Thymus (tissue), 11 donors: Measurements from ENCODE around the gene SLC25A24. TPM values are rescaled to one million over a fixed set of nuclear protein-coding genes. Genes with fewer than 3 reads are reported as not detected.

Experiments
- DNase-seq, 9 donors: peaks; one replicate each; pipeline ENCODE4 v3.0.0-alpha.2; 2013; ENCODE audit warnings: low spot score in 9 of 9, low read depth in 6 of 9, missing footprints in 1 of 9
- H3K27ac ChIP-seq, 2 donors: one replicate each; pipeline ENCODE4 v1.5.1; 2013; ENCODE audit warnings: control low read depth in 1 of 2, low read depth in 1 of 2, low read length in 1 of 2, mild to moderate bottlenecking in 1 of 2, moderate library complexity in 1 of 2
- H3K27me3 ChIP-seq, 2 donors: one replicate each; pipeline ENCODE4 v1.5.1; 2013; ENCODE audit warnings: low read length in 1 of 2; ENCODE audit not compliant: control insufficient read depth in 2 of 2, insufficient read depth in 1 of 2
- H3K36me3 ChIP-seq, 2 donors: one replicate each; pipeline ENCODE4 v1.5.1; 2013; ENCODE audit warnings: low read length in 1 of 2, mild to moderate bottlenecking in 1 of 2, moderate library complexity in 1 of 2; ENCODE audit not compliant: control insufficient read depth in 2 of 2, insufficient read depth in 2 of 2
- H3K4me1 ChIP-seq, 2 donors: one replicate each; pipeline ENCODE4 v1.5.1; 2013; ENCODE audit warnings: low read length in 2 of 2; ENCODE audit not compliant: control insufficient read depth in 2 of 2, insufficient read depth in 2 of 2
- H3K4me3 ChIP-seq, 2 donors: one replicate each; pipeline ENCODE4 v1.5.1; 2013; ENCODE audit warnings: low read length in 2 of 2, control low read depth in 1 of 2, mild to moderate bottlenecking in 1 of 2
- H3K9me3 ChIP-seq, 2 donors: one replicate each; pipeline ENCODE4 v1.5.1; 2013; ENCODE audit warnings: low read length in 1 of 2, mild to moderate bottlenecking in 1 of 2; ENCODE audit not compliant: control insufficient read depth in 2 of 2, insufficient read depth in 1 of 2
- WGBS: extraction: QIAGEN DNeasy Blood & Tissue Kit; methylation state at CpG from one replicate; pipeline ENCODE4 v1.1.7; 2013; 5-methylcytosine and 5-hydroxymethylcytosine counted together
- polyA plus RNA-seq: library from polyadenylated mRNA; stranded (reverse); fragments of 200-250 nt; gene quantifications from one replicate; pipeline ENCODE4 v1.2.3, GENCODE V29; 2013
- total RNA-seq: library from RNA; stranded (reverse); fragments of 120-200 nt; gene quantifications from one replicate; pipeline ENCODE4 v1.2.4, GENCODE V29; 2013
- donor health status: healthy.

SLC25A24 gene
- total and polyA plus RNA-seq, 2 donors, result 11.1 to 13.7 TPM

- H3K27ac ChIP-seq, result no peak overlapping the region
- DNase-seq, result no peak
- H3K27me3 ChIP-seq, result no peaks in the 10 kb centered on the region
- WGBS, result 56% methylated on average over 1 of the region's 1 CpG
- H3K36me3 ChIP-seq, result no peaks in the 10 kb centered on the region
- H3K9me3 ChIP-seq, result peaks cover 0 to 2% of the 10 kb centered on the region in 2 donors
- H3K4me1 ChIP-seq, result peaks cover 0 to 3% of the 10 kb centered on the region in 2 donors
- no peak overlapping the region for H3K4me3 ChIP-seq
Observed at GRCh38 chr1:108106775-108107174, 93.4 kb downstream of the SLC25A24 start.

DNA sequence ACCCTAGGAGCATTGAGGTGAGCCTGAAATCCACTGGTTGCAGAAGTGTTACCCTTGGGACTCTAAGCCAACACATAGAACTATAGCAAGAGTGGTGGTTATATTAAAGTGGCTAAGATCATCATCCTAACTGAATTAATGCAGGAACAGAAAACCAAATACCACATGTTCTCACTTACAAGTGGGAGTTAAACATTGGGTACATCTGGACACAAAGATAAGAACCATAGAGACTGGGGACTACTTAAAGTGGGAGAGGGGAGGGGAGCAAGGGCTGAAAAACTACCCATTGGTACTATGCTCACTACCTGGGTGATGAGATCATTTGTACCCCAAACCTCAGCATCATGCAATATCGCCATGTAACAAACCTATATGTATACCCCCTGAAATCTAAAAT is 100.0 kb downstream of the SLC25A24 start:
- Histone ChIP-seq H3K4me3 (no peak overlapping the region), H3K27me3 (no peaks in the 10 kb centered on the region), H3K4me1 (peaks cover 0 to 3% of the 10 kb centered on the region in 2 donors), H3K36me3 (no peaks in the 10 kb centered on the region), H3K9me3 (no peaks in the 10 kb centered on the region), H3K27ac (no peak overlapping the region)
- WGBS, result 98% methylated on average over 1 of the region's 1 CpG
- no peak for DNase-seq

DNA sequence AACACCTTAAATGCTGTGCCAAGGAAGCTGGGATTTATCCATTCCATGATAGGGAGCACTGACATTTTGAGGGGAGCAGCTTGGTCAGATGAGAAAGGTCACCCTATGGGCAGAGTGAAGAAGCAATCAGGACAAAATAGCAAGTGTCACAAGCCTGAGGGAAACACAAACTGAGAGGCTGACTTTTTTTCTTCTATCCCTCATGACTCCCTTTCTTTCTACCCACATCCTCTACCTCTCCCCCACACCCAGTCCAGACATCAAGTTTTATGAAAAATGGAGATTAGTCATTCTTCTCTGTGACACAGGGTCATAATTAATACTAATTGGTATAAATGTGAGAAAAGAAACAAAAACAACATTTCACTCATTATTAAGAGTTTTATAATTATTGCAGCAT is 103.1 kb downstream of the SLC25A24 start:
- H3K4me1 ChIP-seq, result peaks cover 0 to 3% of the 10 kb centered on the region in 2 donors
- no peak for DNase-seq
- H3K9me3 ChIP-seq, result no peaks in the 10 kb centered on the region
- H3K4me3 ChIP-seq, result no peak overlapping the region
- H3K27ac ChIP-seq, result no peak overlapping the region
- H3K27me3 ChIP-seq, result no peaks in the 10 kb centered on the region
- H3K36me3 ChIP-seq, result no peaks in the 10 kb centered on the region

DNA sequence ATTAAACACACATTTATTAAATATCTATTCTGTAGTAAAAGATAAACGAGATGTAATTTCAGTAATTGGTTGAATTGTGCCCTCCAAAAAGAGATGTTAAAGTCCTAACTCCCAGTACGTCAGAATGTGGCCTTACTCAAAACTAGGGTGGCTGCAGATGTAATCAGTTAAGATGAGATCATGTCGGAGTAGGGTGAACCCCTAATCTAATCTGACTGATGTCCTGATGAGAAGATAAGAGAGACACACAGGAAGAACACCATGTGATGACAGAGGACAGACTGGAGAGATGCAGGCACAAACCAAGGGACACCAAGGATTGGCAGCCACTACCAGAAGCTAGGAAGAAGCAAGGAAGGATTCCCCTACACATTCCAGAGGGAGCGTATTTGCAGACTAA is 104.1 kb downstream of the SLC25A24 start:
- H3K4me1 ChIP-seq, result peaks cover 0 to 3% of the 10 kb centered on the region in 2 donors
- H3K36me3 ChIP-seq, result no peaks in the 10 kb centered on the region
- H3K4me3 ChIP-seq, result no peak overlapping the region
- H3K27me3 ChIP-seq, result no peaks in the 10 kb centered on the region
- H3K27ac ChIP-seq, result no peak overlapping the region
- 69% methylated on average over 4 of the region's 4 CpGs for WGBS
- H3K9me3 ChIP-seq, result no peaks in the 10 kb centered on the region
- no peak for DNase-seq

DNA sequence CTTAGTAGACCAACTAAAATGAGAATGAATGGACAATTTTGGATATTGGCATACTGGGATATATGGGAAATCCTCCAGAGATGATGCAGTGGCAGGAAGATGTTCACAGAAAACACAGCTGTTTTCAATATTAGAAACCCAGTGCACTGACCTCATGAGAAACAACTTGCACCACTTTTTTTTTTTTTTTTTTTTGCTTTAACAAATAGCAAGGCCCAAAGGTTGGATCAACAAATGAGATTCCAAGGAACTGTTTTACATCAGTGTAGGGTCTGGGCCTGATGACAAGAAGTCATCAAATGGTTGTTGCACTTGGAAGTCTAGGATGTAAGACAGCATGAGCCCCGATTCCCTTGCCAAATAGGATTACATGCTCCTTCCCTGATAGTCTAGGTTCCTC is 110.7 kb downstream of the SLC25A24 start:
- Histone ChIP-seq H3K36me3 (no peaks in the 10 kb centered on the region), H3K9me3 (no peaks in the 10 kb centered on the region), H3K27me3 (no peaks in the 10 kb centered on the region), H3K4me3 (no peak overlapping the region), H3K4me1 (no peaks in the 10 kb centered on the region), H3K27ac (no peak overlapping the region)
- WGBS, result 94% methylated on average over 1 of the region's 1 CpG
- DNase-seq, result no peak

- no peaks in the 10 kb centered on the region for H3K27me3 ChIP-seq
- no peak for DNase-seq
- 100% methylated on average over 1 of the region's 1 CpG for WGBS
- no peaks in the 10 kb centered on the region for H3K9me3 ChIP-seq
- no peaks in the 10 kb centered on the region for H3K36me3 ChIP-seq
- no peak overlapping the region for H3K27ac ChIP-seq
- H3K4me1 ChIP-seq, result peaks cover 5 to 22% of the 10 kb centered on the region in 2 donors
- H3K4me3 ChIP-seq, result no peak overlapping the region
Observed at GRCh38 chr1:108085628-108086027, 114.5 kb downstream of the SLC25A24 start.

- Histone ChIP-seq H3K27ac (no peak overlapping the region), H3K36me3 (no peaks in the 10 kb centered on the region), H3K27me3 (no peaks in the 10 kb centered on the region), H3K4me1 (peaks cover 8 to 28% of the 10 kb centered on the region in 2 donors), H3K9me3 (no peaks in the 10 kb centered on the region), H3K4me3 (no peak overlapping the region)
- DNase-seq, result no peak
- WGBS, result 97% methylated on average over 6 of the region's 6 CpGs
Observed at GRCh38 chr1:108084866-108085477, 115.2 kb downstream of the SLC25A24 start.

Other genes with a start within 250 kb of the SLC25A24 start
- 15.8 TPM for gene VAV3, start 235.2 kb downstream of the SLC25A24 start, total RNA-seq
- gene VAV3, start 235.2 kb downstream of the SLC25A24 start, polyA plus RNA-seq, result 7.9 TPM
- gene NBPF4, start 43.7 kb upstream of the SLC25A24 start, total RNA-seq, result 0.09 TPM
- gene NBPF4, start 43.7 kb upstream of the SLC25A24 start, polyA plus RNA-seq, result 0.11 TPM
- not detected for gene NBPF6, start 250.0 kb upstream of the SLC25A24 start, total RNA-seq
- 0.07 TPM for gene NBPF6, start 250.0 kb upstream of the SLC25A24 start, polyA plus RNA-seq